LNCaP clone FGC (cell line): ENCODE measurements around the gene PDE6B.

ENCODE experiments used
- DNase-seq: peaks from one replicate; pipeline ENCODE4 v3.0.0-alpha.2; 2011; ENCODE audit warnings: low read depth
- H3K4me3 ChIP-seq: 2 replicates; pipeline ENCODE4 v1.5.1; 2011; ENCODE audit warnings: mild to moderate bottlenecking, low read depth, low read length, control low read depth
- CTCF ChIP-seq: IDR thresholded peaks from 2 replicates; pipeline ENCODE4 v1.5.1; 2012; ENCODE audit warnings: mild to moderate bottlenecking; ENCODE audit not compliant: control insufficient read depth, insufficient read depth; ENCODE audit errors: extremely low read depth

PDE6B gene

GRCh38 chr4:680928-681645, 55.7 kb downstream of the PDE6B start:
- no peak for DNase-seq
- peak overlapping the region; percentile 40 for H3K4me3 ChIP-seq

GRCh38 chr4:681736-682451, 56.5 kb downstream of the PDE6B start:
- no peak for TF ChIP-seq CTCF
- peak; percentile 67 for DNase-seq
- H3K4me3 ChIP-seq = peak overlapping the region; percentile 50

More at GRCh38 chr4:680928-681645, 55.7 kb downstream of the PDE6B start:
- no peak for TF ChIP-seq CTCF

- H3K4me3 ChIP-seq = peak overlapping the region; percentile 50
- TF ChIP-seq CTCF = no peak
- DNase-seq = no peak
Observed at GRCh38 chr4:682490-683172, 57.3 kb downstream of the PDE6B start.

- DNase-seq = no peak
- no peak for TF ChIP-seq CTCF
Observed at GRCh38 chr4:683247-683897, 58.0 kb downstream of the PDE6B start.

GRCh38 chr4:683982-684622, 58.7 kb downstream of the PDE6B start:
- no peak overlapping the region for H3K4me3 ChIP-seq
- DNase-seq = peak; percentile 37
- TF ChIP-seq CTCF = peak; percentile 74

More at GRCh38 chr4:683247-683897, 58.0 kb downstream of the PDE6B start:
- no peak overlapping the region for H3K4me3 ChIP-seq

- H3K4me3 ChIP-seq = no peak overlapping the region
- no peak for DNase-seq
- TF ChIP-seq CTCF = no peak
Observed at GRCh38 chr4:684623-685327, 59.4 kb downstream of the PDE6B start.
